DMS53 (cell line): Measurements from ENCODE around the gene GPX3.

Experiments
- DNase-seq: peaks from one replicate; lab custom pipeline; 2025; lab: John Stamatoyannopoulos, UW

The GPX3 gene

GRCh38 chr5:151020304-151021110 lies at the start of gene GPX3:
TSS of gene GPX3 (plus strand) at chr5:151020591. CDS start at chr5:151020655, 64 bp downstream.
- DNase-seq = peak; percentile 96

- no peak for DNase-seq
Measured at GRCh38 chr5:150978590-150978989, 41.8 kb upstream of the GPX3 start.

- DNase-seq = peak; percentile 82
Measured at GRCh38 chr5:150987746-150988145, 32.6 kb upstream of the GPX3 start.

GRCh38 chr5:150989695-150990094 lies 30.7 kb upstream of the GPX3 start:
- peak; percentile 31 for DNase-seq

- no peak for DNase-seq
Measured at GRCh38 chr5:150992705-150993104, 27.7 kb upstream of the GPX3 start.

GRCh38 chr5:150993422-150993821 lies 27.0 kb upstream of the GPX3 start:
- no peak for DNase-seq

GRCh38 chr5:150993826-150994412 lies 26.5 kb upstream of the GPX3 start:
- DNase-seq = no peak

- DNase-seq = no peak
Measured at GRCh38 chr5:150999704-151000442, 20.5 kb upstream of the GPX3 start.

GRCh38 chr5:151001436-151001835 lies 19.0 kb upstream of the GPX3 start:
- no peak for DNase-seq

GRCh38 chr5:151002250-151002649 lies 18.1 kb upstream of the GPX3 start:
- DNase-seq = peak; percentile 56

- no peak for DNase-seq
Measured at GRCh38 chr5:151002681-151003502, 17.5 kb upstream of the GPX3 start.

- no peak for DNase-seq
Measured at GRCh38 chr5:151003503-151003860, 16.9 kb upstream of the GPX3 start.

GRCh38 chr5:151004499-151004898 lies 15.9 kb upstream of the GPX3 start:
- no peak for DNase-seq

GRCh38 chr5:151005187-151005949 lies 15.0 kb upstream of the GPX3 start:
- DNase-seq = no peak

- no peak for DNase-seq
Measured at GRCh38 chr5:151005950-151006576, 14.3 kb upstream of the GPX3 start.

- DNase-seq = no peak
Measured at GRCh38 chr5:151006704-151007334, 13.6 kb upstream of the GPX3 start.

GRCh38 chr5:151007430-151008209 lies 12.8 kb upstream of the GPX3 start:
- no peak for DNase-seq

GRCh38 chr5:151008210-151008491 lies 12.2 kb upstream of the GPX3 start:
- DNase-seq = no peak

GRCh38 chr5:151008906-151009305 lies 11.5 kb upstream of the GPX3 start:
- DNase-seq = no peak

- DNase-seq = no peak
Measured at GRCh38 chr5:151012862-151013261, 7.5 kb upstream of the GPX3 start.
